Nephron progenitor cell (in vitro differentiated cells): Measurements from ENCODE around the gene SLC34A3.
A peak's percentile ranks its signal among the peaks of the same experiment; 100 is the strongest.
"Not testable (repeated sequence)": the region's sequence is repeated elsewhere in the genome, so short reads cannot be mapped to it uniquely, and the experiment has no call there.

Source experiments
- DNase-seq: peaks from one replicate; pipeline ENCODE4 v3.0.0; 2021
- H3K27ac Mint-ChIP-seq: 2 replicates; pipeline ENCODE4 v1.8.0; 2021; ENCODE audit warnings: mild to moderate bottlenecking, moderate library complexity, mixed read lengths
- H3K27me3 Mint-ChIP-seq: 2 replicates; pipeline ENCODE4 v1.8.0; 2021; ENCODE audit warnings: mild to moderate bottlenecking, low read depth, mixed read lengths; ENCODE audit not compliant: poor library complexity
- H3K36me3 Mint-ChIP-seq: 2 replicates; pipeline ENCODE4 v1.8.0; 2021; ENCODE audit warnings: low read depth, mixed read lengths
- H3K4me1 Mint-ChIP-seq: 2 replicates; pipeline ENCODE4 v1.8.0; 2021; ENCODE audit warnings: mixed read lengths
- H3K4me3 Mint-ChIP-seq: 2 replicates; pipeline ENCODE4 v1.8.0; 2021; ENCODE audit warnings: mild to moderate bottlenecking, moderate library complexity, mixed read lengths
- H3K9me3 Mint-ChIP-seq: 2 replicates; pipeline ENCODE4 v1.8.0; 2021; ENCODE audit warnings: mild to moderate bottlenecking, moderate library complexity, mixed read lengths
- CTCF ChIP-seq: fragments of 200-600 bp; sonication (generic); IDR thresholded peaks from 2 replicates; pipeline ENCODE4 v1.5.0; 2021; ENCODE audit warnings: antibody characterized with exemption

Gene SLC34A3

GRCh38 chr9:137236238-137236935, 5.7 kb downstream of the SLC34A3 start:
- H3K4me3 Mint-ChIP-seq, result no peak overlapping the region
- peak; percentile 96 for DNase-seq
- H3K27ac Mint-ChIP-seq, result no peak overlapping the region
- no peaks in the 10 kb centered on the region for H3K9me3 Mint-ChIP-seq
- no peaks in the 10 kb centered on the region for H3K36me3 Mint-ChIP-seq
- TF ChIP-seq CTCF, result peak; percentile 99
- H3K27me3 Mint-ChIP-seq, result no peaks in the 10 kb centered on the region
- peaks cover 33% of the 10 kb centered on the region for H3K4me1 Mint-ChIP-seq

GRCh38 chr9:137236936-137237421, 6.3 kb downstream of the SLC34A3 start:
- Mint-ChIP-seq H3K9me3 (no peaks in the 10 kb centered on the region), H3K27ac (no peak overlapping the region), H3K27me3 (no peaks in the 10 kb centered on the region), H3K4me1 (peaks cover 33% of the 10 kb centered on the region), H3K4me3 (no peak overlapping the region), H3K36me3 (no peaks in the 10 kb centered on the region)
- no peak for DNase-seq
- no peak for TF ChIP-seq CTCF

- H3K27ac Mint-ChIP-seq, result no peak overlapping the region
- H3K27me3 Mint-ChIP-seq, result no peaks in the 10 kb centered on the region
- TF ChIP-seq CTCF, result no peak
- peak overlapping the region; percentile 24 for H3K4me3 Mint-ChIP-seq
- DNase-seq, result no peak
- H3K36me3 Mint-ChIP-seq, result peaks cover 10% of the 10 kb centered on the region
- H3K4me1 Mint-ChIP-seq, result peaks cover 43% of the 10 kb centered on the region
- no peaks in the 10 kb centered on the region for H3K9me3 Mint-ChIP-seq
Measured at GRCh38 chr9:137237759-137238726, 7.3 kb downstream of the SLC34A3 start.

GRCh38 chr9:137239541-137240200, 9.0 kb downstream of the SLC34A3 start:
- Mint-ChIP-seq H3K27ac (peak overlapping the region; percentile 93), H3K4me1 (peaks cover 58% of the 10 kb centered on the region), H3K36me3 (peaks cover 15% of the 10 kb centered on the region), H3K4me3 (peak overlapping the region; percentile 81)
- H3K9me3 Mint-ChIP-seq, DNase-seq, H3K27me3 Mint-ChIP-seq: not testable (repeated sequence)

GRCh38 chr9:137240318-137240840, 9.7 kb downstream of the SLC34A3 start:
- H3K27me3 Mint-ChIP-seq, result no peaks in the 10 kb centered on the region
- no peak for TF ChIP-seq CTCF
- peak; percentile 65 for DNase-seq
- H3K36me3 Mint-ChIP-seq, result peaks cover 15% of the 10 kb centered on the region
- no peaks in the 10 kb centered on the region for H3K9me3 Mint-ChIP-seq
- peaks cover 53% of the 10 kb centered on the region for H3K4me1 Mint-ChIP-seq
- H3K27ac Mint-ChIP-seq, result no peak overlapping the region
- peak overlapping the region; percentile 81 for H3K4me3 Mint-ChIP-seq
